ENCODE measurements around the gene OLIG3.

OLIG3 gene

DNA sequence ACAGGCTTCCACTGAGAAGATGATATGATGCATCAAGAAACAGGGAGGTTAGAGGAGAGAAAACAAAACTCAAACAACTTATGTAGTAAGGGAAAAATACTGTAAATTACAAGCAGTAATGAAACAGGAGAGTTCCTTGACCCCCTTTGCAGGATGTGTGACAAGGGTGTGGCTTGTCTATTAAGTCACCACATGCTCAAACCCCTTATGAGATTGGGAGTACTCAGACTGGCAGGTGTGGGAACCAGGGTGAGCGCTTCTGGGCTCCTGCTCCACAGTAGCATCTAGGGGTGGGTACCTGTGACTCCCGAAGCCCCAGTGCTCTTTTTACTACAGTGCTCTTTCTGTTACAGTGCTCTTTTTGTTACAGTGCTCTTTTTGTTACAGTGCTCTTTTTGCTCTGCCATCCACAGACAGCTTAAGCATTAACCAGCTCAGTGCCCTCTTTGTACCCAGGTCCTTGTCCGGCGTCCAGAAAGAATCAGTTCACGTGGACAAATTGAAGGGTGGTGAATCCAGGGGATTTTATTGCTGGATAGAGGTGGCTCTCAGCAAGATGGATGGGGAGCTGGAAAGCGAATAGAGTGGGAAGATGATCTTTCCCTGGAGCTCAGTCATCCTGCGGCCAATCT lies 28.7 kb downstream of the OLIG3 start:
- DNase-seq = no peak

DNA sequence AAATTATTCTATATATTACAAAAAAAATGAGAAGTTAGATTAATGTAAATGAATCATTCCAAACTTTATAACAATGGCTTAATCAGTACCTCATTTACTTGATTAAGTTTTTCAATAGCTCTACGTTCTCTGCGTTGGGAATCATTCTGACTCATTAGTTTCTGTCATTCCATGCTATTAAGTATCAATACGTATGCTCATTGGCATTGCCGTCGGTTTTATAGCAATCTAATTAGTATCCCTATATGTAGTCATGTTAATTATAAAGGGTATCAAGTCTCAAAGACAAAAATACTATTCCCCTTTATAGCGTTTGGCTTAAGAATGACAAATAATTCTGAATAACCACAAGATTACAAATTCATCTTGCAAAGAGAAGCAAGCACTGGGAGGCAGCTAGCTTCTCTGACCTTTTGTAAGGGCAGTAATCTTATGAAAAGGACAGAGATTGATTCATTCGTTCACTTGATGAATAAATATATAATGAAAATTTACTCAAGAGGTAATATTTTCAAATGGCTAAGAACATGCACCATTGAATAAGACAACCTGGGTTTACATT lies 41.8 kb downstream of the OLIG3 start:
- DNase-seq = no peak

DNA sequence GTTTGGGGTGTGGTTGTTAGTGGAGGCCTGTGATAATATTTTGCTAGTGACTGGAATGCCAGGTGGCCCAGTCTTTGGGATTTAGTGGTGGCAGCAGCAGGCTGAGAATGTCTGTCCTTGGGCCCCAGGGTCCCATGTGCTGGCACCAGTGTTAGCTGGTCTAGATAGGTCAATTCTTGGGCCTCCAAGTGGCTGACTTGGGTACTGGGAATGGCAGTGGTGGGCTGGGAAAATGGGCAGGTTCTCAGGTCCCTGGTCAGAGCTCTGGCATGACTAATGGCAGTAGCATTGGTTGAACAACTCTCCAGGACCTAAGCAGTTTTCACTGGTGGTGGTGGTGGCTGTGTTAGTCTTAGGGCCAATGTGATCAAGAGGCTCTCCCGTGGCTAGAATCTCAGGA lies 50.3 kb downstream of the OLIG3 start:
- DNase-seq = no peak

All from stimulated activated CD4-positive, alpha-beta T cell treated with anti-CD3 and anti-CD28 coated beads, Interleukin-2, amount 100 ng/mL, for 48 hours (primary cell).